GM15510 (cell line): ENCODE results near the gene FHIT.

ENCODE experiments used
- POLR2A ChIP-seq: IDR thresholded peaks from 3 replicates; pipeline ENCODE4 v1.6.1; 2011; ENCODE audit warnings: borderline replicate concordance; ENCODE audit not compliant: insufficient read length; ENCODE audit errors: extremely low read depth

The FHIT gene

DNA sequence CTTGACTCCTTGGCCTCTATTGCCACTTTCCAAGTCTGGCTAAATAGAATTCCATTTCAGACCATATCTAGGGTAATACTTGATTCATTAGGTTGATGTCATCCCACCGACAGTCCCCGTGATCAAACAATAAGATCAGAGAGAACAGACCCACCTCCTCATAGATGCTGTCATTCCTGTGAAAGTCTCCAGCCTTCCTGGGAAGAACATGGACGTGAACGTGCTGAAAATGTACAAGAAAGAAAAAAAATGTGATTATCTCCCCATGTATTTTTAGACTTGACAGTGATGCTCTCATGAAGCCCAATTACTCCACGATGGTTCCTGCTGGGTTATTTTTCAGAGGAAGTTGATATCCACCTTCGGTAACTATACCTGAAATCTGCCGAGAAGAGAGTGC is 1329.1 kb downstream of the FHIT start:
- TF ChIP-seq POLR2A = no peak

DNA sequence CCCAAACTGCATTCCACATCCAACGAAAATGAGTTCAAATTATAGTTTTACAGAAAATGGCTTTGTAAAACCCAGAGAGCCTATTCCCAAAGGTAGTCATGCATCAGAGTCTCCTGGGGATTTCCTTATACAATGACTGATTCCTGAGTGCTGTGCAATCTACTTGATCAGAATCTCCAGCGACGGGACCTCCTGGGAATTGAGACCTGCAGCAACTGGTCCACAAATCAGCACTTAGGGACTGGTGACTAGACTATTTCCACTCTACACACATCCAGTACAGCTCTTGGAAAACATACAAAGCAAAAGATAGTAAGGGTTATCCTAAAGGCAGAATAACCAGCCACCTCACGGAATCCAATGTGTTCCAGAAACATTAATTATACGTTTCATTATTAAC is 1330.4 kb downstream of the FHIT start:
- TF ChIP-seq POLR2A = no peak

DNA sequence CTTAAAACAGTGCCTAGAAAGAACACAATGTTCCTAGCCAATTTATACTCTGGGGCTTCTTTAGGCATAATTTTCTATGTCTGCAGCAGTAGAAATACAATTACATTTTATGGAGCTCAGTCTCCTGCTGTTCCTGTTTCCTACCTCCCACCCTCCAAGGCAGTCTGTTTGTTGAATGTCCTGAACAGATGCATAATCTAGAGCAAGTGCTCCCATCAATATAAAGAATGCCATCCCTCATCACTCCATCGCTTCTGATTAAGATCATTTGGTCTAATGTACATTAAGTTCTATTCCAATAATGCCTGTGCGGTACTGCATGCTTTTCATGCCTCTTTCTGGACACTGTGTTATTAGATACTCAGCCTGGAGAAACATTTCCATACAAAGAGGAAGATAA is 1331.7 kb downstream of the FHIT start:
- no peak for TF ChIP-seq POLR2A

DNA sequence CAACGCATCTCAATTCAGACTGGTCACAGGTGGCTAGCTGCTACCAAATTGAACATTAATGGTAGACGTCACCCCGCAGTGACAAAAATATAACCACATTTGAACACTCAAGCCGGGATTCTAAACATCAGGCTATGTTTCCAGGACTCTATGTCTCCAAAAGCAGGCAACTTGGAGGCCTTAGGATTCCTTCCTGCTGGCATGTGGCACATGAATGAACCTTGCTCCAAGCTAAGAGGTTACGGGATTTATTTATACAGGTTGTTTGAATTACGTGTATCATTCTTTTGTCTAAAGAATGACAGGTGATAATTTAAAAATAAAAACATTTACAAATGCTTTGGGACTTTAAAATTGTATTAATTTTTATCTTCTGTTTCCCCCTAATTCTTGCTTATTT is 1337.0 kb downstream of the FHIT start:
- TF ChIP-seq POLR2A = no peak

DNA sequence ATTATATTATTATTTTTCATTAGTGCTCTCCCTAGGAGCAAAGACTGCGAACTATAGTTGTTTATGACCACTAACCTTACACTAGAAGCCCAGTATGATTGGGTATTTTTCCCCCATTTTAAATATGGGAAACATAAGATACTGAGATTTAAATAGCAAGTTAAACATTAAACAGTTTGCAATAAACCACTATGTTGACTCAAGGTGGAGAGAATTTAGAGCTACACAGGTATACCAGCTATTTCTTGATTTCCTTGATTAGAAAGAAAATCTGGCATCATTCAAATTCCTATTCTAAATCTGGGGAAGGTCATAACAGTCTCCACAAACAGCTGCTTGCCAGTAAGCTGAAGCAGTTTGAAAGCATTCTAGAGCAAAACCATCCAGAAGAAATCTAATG is 1337.6 kb downstream of the FHIT start:
- TF ChIP-seq POLR2A = no peak

DNA sequence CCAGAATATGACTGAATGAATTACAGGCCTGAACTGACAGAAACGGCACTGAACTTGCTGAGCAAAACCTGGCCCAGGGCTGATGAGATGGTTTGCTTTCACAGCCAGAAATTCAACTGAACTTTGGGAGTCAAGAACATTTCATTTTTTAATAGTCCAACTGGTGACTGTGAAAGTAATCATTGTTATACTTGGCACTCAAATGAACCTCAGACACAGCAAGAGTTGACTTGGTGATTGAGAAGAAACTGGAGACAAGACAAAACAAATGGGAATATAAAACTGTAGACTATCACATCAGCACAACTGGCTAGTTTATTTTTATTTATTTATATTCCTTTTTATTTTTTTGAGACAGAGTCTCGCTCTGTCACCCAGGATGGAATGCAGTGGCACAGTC is 1342.6 kb downstream of the FHIT start:
- no peak for TF ChIP-seq POLR2A

DNA sequence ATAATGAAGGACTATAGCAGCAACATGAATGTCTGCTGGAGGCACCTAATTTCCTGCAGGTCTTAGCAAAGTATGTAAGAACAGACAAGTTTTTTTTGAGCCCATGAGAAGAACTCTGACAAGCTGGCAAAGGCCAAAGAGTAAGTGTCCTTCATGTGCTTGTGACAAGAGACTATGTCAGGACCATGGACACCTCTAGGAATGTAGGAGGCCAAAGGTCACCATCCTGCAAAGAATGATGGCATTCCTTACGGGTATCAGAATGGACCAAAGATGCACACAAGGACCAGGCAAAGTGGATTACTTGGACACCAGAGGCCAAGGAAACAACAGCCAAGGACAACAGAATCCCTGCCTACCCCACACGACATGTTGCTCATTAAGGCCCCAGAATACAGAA is 1343.0 kb downstream of the FHIT start:
- TF ChIP-seq POLR2A = no peak

DNA sequence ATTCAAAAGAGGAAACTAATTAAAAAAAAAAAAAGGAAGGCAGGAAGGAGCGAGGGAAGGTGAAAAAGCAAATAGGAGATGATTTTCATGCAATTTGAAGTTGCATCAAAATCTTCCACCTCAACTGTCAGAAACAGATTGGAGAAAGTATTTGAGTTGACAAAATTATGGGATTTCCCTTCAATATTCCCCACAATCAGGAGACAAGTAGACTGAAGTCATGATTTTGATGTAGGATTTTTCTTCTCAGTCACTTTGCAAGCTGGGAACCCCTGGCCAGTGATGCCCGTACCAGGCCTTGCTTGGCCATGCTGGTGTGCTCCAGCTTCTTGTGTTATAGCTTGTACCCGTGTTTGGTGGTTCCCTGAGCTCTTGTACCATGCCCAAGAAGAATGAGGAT is 1347.0 kb downstream of the FHIT start:
- TF ChIP-seq POLR2A = no peak

DNA sequence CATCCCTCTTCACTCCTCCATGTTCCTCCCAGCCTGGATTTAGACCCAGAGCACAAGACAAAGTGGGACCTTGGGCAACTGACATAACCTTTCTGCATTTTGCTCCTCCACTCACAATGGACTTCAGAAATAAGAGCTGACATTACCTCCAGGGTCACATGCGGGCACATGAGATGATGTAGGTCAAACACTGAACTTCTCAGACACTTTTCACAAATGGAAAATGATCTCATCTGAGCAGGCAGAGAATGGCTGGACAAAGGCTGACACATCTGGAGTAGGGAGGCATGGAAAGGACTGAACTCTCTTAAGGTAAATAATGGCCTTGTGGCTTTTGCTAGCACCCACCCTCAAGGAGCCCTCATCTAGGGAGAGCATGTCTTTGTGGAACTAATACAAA is 1352.2 kb downstream of the FHIT start:
- TF ChIP-seq POLR2A = no peak

DNA sequence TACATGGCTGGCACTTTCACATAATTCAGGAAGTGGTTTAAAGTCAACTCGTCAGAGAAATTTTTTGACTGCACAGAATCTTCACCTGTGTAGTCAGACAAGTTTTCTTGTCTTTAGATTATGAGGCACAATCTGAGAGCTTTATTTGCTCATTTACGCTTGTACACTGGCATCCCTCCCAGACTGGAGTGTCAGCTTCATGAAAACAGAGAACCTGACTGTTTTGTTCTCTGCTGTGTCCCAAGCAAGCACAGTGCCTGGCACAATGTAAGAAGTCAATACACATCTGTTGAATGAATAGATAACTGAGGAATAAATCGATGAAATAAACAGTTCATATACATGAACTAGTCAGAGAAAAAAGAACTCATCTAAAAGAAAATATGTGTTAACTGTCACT is 1355.3 kb downstream of the FHIT start:
- no peak for TF ChIP-seq POLR2A

DNA sequence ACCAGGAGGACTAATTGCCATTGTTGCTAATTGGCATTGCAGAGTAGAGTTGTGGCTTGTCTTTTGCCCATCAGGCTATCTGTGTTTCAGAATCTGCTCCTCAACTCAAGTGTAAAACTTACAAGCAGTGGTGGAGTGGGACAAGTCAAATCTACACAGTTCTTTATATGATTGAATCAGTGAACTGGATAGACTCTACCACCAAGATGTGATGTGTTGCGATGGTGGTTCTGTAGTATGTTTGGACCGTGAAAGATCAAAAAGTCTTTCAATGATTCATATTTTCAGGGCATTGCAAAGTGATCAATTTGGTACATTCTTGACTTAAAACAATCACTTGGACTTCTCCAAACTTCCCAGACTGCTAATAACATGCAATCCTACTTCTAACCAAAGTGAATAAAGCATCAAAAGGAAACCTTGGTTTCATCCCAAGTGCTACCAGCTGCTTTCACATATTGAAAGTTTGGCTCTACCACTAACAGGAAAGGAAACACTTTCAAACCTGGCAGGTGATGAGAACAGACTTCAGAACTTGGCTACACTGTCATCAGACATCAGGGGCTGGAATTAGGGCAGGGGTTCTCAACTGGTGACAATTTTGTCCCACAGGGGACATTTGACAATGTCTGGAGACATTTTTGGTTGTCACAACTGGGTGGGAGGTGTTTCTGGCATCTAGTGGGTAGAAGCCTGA is 1356.7 kb downstream of the FHIT start:
- TF ChIP-seq POLR2A = no peak

DNA sequence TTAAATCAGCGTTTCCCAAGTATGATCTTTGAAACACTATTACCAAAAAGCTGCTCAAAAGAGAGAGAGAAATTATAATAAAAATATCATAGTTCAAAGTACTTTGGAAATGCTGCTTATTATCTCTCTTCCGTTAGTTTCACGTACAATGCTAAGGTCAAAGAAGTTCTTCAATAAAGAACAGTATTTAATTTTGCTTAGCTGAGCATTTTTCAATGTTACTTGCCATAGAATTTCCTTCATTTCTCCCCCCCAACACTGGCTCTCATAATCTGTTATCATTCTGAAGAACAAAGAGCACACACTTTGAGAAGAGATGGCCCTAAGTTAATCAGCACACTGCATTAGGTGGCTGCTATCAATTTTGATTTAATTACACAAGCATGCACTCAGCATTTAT is 1360.6 kb downstream of the FHIT start:
- TF ChIP-seq POLR2A = no peak

DNA sequence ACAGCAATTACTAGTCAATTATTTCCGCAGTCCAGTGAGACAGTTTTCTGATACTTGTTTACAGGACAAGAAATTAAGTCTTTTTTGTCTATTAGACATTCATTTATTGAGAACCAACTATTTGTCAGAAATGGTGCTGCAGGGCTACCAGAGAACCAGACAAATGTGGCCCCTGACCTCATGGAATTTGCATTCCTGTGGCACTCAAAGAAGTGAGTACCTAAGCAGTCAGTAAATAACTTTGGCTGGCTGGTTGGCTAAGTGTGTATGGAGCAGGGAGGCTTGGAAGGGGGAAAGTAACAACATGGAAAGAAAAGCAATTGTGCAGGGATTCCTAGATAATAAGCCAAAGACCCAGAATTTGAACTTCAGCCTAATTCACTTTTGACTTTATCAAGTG is 1364.5 kb downstream of the FHIT start:
- TF ChIP-seq POLR2A = no peak

DNA sequence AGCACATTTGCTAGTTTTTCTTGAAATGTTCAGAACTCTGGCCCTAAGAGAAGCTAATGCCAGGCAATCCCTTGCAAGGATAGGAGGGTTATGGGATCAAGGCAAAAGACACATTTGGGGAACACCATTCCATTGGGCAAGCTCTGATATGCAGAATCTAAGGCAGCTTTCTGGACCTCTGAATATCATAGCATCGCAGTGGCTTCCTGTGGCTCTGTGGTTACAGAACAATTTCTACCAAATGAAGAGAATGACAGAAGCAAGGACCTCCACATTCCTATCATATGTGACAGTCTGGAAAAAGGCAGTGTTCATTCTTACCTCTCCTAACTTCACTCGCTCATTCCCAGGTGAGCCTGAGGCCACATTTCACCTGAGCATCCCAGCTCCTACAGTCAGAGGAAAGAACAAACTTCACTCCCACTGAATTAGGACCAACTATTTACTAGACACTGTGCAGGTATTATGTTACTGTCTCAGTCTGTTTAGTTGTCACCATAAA is 1365.3 kb downstream of the FHIT start:
- TF ChIP-seq POLR2A = no peak

DNA sequence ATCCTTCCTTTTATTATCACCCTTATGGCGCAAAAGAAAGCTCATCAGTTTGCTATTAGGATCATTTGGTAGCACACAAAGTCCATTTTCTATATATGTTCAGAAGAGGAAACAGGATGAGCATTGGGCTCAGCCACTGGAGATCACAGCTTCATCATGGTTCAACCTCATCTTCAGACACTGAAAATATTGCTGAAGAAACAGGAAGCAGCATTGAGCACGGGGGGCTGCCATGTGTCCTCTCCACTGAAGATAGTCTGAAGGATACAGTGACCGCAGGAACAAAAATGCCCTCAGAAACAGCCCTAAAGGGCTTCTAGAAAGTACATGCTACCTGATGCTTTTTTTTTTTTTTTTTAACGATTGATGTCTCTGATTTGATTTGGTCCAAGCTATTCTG is 1366.2 kb downstream of the FHIT start:
- no peak for TF ChIP-seq POLR2A

DNA sequence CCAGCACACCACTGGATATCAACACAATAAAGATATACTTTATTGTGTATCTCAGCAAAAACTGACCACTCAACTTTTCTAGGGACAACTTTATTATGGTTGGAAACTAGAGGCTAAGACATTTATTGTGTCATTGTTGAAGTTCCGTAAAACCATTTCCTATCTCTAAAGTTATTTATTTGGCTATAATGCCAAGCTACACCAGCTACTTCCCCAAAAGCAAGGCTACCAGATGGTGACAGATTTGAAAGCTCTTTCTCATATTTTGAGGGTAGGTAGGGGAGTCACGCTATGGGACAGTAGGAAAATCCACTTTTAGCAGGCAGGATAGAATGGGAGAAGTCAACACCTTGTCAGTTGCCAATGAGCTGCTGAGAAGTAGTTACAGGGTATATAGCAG is 1366.8 kb downstream of the FHIT start:
- TF ChIP-seq POLR2A = no peak

DNA sequence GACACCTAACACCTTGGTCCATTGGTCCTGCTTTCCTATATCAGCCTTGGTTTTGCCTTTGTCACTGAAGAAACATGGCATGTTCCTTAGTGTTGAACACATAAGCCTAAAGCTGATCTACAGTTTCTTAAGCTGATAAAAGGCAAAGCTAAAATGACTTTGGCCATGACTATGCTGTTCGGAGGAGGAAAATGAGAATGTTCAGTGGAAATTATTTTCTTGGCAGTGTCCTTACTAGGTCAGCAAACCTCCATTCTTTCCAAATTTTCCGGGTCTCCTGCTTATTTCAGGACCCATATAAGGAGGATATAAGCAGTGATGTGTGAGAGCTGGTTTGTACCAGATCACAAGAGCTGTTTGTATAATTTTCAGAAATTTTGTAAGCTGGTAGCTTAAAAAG is 1368.5 kb downstream of the FHIT start:
- no peak for TF ChIP-seq POLR2A

DNA sequence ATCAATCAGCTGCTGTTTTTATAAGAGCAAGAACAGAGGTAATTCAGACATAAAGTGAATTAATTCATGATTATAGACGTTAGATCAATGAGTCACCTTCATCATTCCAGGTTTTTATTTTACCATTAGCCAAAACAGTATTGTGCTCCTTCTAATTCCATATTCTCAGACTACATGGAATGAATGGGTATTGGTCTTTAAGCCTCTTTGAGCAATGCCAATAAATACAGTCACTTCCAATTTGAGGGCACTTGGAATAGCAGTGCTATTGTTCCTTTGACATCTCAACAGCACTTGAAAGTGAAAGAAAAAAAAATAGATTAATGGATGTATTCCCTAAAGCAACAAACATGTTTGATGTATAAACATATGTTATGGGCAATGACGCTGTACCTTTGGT is 1370.5 kb downstream of the FHIT start:
- TF ChIP-seq POLR2A = no peak

DNA sequence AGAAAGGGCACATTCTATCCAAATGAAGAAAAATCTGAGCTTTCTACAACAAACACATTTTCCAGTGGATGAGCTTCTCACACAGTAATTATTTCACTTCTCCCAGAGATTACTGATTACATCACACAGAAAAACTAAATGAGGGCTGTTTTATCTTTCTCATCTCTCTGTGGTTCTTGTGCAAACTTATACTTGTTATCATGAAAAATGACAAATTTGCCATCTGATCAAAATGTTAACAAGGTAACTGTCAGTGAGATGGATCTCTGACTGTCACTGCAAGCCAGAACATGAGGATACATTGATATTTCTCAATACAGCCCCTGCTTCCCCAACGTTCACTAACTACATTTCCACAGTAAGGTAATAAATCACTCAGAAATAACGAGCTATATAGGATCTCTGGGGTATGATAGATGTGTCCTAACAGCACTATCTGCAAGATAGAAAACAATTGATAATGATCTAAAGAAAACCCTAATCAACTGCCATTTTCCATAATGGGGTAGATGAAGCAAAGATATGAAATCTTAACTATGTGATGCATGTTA is 1372.1 kb downstream of the FHIT start:
- no peak for TF ChIP-seq POLR2A
